GM19239 (cell line): ENCODE results near the gene LRP2.

Source experiments
- DNase-seq: peaks from one replicate; pipeline ENCODE4 v3.0.0; 2011; ENCODE audit warnings: low spot score; ENCODE audit not compliant: insufficient read length
- FAIRE-seq: peaks from 2 replicates; lab custom pipeline; 2011; peaks lifted over from hg19 to GRCh38; lab: Jason Lieb, UNC

Gene LRP2

GRCh38 chr2:169190197-169190775 is 172.0 kb downstream of the LRP2 start:
- FAIRE-seq (no peak), DNase-seq (no peak)

- FAIRE-seq (no peak), DNase-seq (no peak)
Observed at GRCh38 chr2:169189132-169189531, 173.2 kb downstream of the LRP2 start.

GRCh38 chr2:169185711-169186110 is 176.6 kb downstream of the LRP2 start:
- FAIRE-seq: no peak
- no peak for DNase-seq

- DNase-seq: no peak
- no peak for FAIRE-seq
Observed at GRCh38 chr2:169184074-169184473, 178.3 kb downstream of the LRP2 start.

- no peak for DNase-seq
- FAIRE-seq: no peak
Observed at GRCh38 chr2:169182573-169182972, 179.8 kb downstream of the LRP2 start.

- FAIRE-seq (no peak), DNase-seq (no peak)
Observed at GRCh38 chr2:169178804-169179390, 183.4 kb downstream of the LRP2 start.

GRCh38 chr2:169178364-169178763 is 184.0 kb downstream of the LRP2 start:
- no peak for FAIRE-seq

GRCh38 chr2:169175112-169175511 is 187.2 kb downstream of the LRP2 start:
- FAIRE-seq: no peak
- DNase-seq: no peak

More at GRCh38 chr2:169178364-169178763, 184.0 kb downstream of the LRP2 start:
- no peak for DNase-seq

- DNase-seq (no peak), FAIRE-seq (no peak)
Observed at GRCh38 chr2:169173876-169174275, 188.5 kb downstream of the LRP2 start.

- DNase-seq (no peak), FAIRE-seq (no peak)
Observed at GRCh38 chr2:169172914-169173313, 189.4 kb downstream of the LRP2 start.

GRCh38 chr2:169172151-169172735 is 190.1 kb downstream of the LRP2 start:
- DNase-seq (no peak), FAIRE-seq (no peak)

GRCh38 chr2:169165791-169166190 is 196.5 kb downstream of the LRP2 start:
- FAIRE-seq (no peak), DNase-seq (no peak)

GRCh38 chr2:169164311-169164710 is 198.0 kb downstream of the LRP2 start:
- DNase-seq: no peak
- FAIRE-seq: no peak

GRCh38 chr2:169162613-169163012 is 199.7 kb downstream of the LRP2 start:
- DNase-seq (no peak), FAIRE-seq (no peak)

GRCh38 chr2:169160926-169161481 is 201.3 kb downstream of the LRP2 start:
- DNase-seq: no peak
- FAIRE-seq: no peak

- no peak for FAIRE-seq
- DNase-seq: no peak
Observed at GRCh38 chr2:169159686-169160085, 202.6 kb downstream of the LRP2 start.

- FAIRE-seq (no peak), DNase-seq (no peak)
Observed at GRCh38 chr2:169158874-169159273, 203.5 kb downstream of the LRP2 start.

- FAIRE-seq (no peak), DNase-seq (no peak)
Observed at GRCh38 chr2:169146220-169146619, 216.1 kb downstream of the LRP2 start.

GRCh38 chr2:169143998-169144397 is 218.3 kb downstream of the LRP2 start:
- DNase-seq (no peak), FAIRE-seq (no peak)

- FAIRE-seq (peak; percentile 96), DNase-seq (peak; percentile 28)
Observed at GRCh38 chr2:169141713-169142352, 220.5 kb downstream of the LRP2 start.
